NCI-H1436 treated with DMSO at 0.1 percent for 48 hours (cell line): ENCODE results near the gene EFTUD2.

ENCODE experiments used
- DNase-seq: peaks from one replicate; lab custom pipeline; 2025; lab: John Stamatoyannopoulos, UW

The EFTUD2 gene

GRCh38 chr17:44910231-44911106 lies 11.2 kb upstream of the EFTUD2 start:
- DNase-seq: no peak

GRCh38 chr17:44909681-44910144 lies 10.5 kb upstream of the EFTUD2 start:
- no peak for DNase-seq

GRCh38 chr17:44908761-44909326 lies 9.6 kb upstream of the EFTUD2 start:
- DNase-seq: no peak

GRCh38 chr17:44907729-44908470 lies 8.7 kb upstream of the EFTUD2 start:
- no peak for DNase-seq

GRCh38 chr17:44906763-44907728 lies 7.8 kb upstream of the EFTUD2 start:
- no peak for DNase-seq

GRCh38 chr17:44906010-44906646 lies 6.9 kb upstream of the EFTUD2 start:
- no peak for DNase-seq

GRCh38 chr17:44905006-44906000 lies 6.1 kb upstream of the EFTUD2 start:
- no peak for DNase-seq

GRCh38 chr17:44904001-44904984 lies 5.0 kb upstream of the EFTUD2 start:
- DNase-seq: no peak

- DNase-seq: no peak
Observed at GRCh38 chr17:44903012-44903685, 3.9 kb upstream of the EFTUD2 start.

GRCh38 chr17:44902135-44902760 lies 3.0 kb upstream of the EFTUD2 start:
- no peak for DNase-seq

GRCh38 chr17:44901411-44901921 lies 2.2 kb upstream of the EFTUD2 start:
- no peak for DNase-seq

GRCh38 chr17:44900894-44901293 lies 1.6 kb upstream of the EFTUD2 start:
- no peak for DNase-seq

GRCh38 chr17:44898768-44899073 lies 524 bp downstream of the EFTUD2 start:
- DNase-seq: no peak

GRCh38 chr17:44894642-44895041 lies 4.6 kb downstream of the EFTUD2 start:
- DNase-seq: no peak

- no peak for DNase-seq
Observed at GRCh38 chr17:44892250-44892649, 7.0 kb downstream of the EFTUD2 start.

- DNase-seq: no peak
Observed at GRCh38 chr17:44889003-44889402, 10.2 kb downstream of the EFTUD2 start.
